HG02759 (cell line): ENCODE results near the gene C5orf47.

Source experiments
- ATAC-seq: cut with Tn5 transposase; IDR thresholded peaks from one replicate; pipeline ENCODE4 v1.9.1; 2021; ENCODE audit warnings: mild to moderate bottlenecking, moderate library complexity; ENCODE audit not compliant: unreplicated experiment

C5orf47 gene, protein sequence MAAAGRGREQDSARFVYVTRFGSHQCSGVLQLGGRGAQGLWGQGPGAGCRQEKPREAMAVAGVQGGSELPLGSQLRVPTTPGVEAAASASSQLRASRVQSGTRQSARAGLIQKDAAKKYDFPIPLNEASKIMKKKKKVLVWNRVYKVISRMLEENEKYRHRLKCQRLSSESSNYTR

DNA sequence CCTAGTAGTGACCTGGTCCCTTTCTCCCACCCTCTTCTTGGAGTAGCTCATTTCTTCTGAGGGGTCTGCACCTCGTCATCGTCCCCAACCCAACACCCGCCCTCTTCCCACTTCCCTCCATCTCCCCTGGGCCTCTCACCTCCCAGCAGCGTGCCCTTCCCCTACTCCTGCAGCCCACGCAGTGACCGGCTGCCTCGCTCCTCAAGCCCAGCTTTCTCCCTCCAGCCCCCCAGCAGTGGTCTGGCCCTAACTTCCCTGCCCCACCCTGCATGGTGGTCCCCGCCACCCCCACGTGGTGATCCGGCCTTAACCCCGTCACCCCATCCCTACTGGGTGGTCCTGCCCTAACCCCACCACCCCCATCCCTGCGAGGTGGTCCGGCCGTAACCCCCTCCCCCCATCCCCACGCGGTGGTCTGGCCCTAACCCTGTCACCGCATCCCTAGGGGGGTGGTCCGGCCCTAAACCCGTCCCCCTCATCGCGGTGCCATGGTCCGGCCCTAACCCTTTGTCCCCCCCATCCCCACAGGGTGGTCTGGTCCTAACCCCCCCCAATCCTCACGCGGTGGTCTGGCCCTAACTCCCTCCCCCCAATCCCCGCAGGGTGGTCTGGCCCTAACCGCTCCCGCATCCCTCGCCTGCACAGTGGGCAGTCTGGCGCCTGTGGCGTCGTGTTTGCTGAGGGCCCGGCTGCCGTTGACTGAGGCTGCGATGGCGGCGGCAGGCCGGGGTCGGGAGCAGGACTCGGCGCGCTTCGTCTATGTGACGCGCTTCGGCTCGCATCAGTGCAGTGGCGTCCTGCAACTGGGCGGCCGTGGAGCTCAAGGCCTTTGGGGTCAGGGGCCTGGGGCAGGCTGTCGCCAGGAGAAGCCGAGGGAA is at the start of gene C5orf47:
TSS of gene C5orf47 (plus strand) at position 617 of the 878 bp plus-strand sequence. CDS start at position 711, 94 bp downstream.
- no peak for ATAC-seq

DNA sequence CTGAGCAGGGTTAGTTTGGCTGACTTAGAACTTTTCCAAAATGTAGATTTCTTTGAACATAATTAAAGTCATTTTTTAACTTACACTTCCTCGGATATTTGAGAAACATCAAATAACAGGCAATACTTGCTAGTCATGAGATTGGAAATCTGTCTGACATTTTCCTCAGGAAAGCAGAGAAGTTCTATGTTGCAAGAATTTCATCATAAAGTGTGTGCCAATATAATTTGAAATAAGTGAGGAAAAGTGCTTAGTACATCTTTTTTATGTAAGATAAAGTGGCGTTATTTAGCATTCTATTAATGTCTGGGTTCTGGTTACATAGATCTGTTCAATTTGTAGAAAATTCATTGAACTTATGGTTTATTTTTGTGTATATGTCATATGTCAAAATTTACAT is 48.7 kb upstream of the C5orf47 start:
- no peak for ATAC-seq

DNA sequence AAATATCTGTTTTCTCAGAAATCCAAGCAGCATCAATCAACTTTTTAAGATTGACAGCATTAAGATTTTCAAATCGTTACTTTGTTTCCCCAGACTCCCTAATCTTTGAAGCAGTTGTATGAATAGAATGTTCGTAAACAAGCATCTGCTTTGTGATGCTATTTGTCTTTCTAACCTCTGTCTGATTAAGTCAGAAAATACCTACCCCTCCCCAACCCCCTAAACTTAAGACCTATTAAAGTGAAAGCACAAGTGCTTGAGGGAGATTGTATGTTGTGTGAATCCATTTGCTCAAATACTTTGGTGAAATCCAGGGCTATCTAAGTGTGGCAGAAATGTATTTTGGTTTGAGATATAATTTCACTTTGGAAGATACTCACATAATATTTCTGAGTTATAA is 47.9 kb upstream of the C5orf47 start:
- no peak for ATAC-seq

DNA sequence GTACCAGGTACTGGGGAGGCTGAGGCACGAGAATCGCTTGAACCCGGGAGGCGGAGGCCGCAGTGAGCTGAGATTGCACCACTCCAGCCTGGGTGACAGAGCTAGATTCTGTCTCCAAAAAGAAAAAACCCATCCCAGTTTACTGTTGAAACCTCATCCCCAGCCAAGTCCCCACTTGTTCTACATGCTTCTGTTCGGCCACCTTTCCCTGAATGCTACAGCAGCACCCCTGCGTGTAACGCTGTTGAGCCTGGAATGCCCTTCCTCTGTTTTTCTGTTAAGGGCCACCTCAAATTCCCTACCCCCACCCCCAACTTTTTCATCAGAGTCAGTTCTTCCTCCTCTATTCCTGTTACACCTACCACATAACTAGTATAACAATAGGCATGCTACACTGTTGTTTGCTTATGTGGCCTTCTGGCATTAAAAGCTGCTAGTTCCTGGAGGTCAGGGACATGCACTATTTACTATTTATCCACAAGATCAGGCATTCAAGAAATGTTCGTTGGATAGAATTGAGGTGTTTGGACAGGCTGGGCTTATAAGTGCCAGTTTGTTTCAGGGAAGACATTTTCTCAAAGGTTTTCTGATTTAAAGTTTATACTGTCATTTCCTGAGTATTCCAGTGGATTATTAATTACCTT is 47.1 kb upstream of the C5orf47 start:
- no peak for ATAC-seq

DNA sequence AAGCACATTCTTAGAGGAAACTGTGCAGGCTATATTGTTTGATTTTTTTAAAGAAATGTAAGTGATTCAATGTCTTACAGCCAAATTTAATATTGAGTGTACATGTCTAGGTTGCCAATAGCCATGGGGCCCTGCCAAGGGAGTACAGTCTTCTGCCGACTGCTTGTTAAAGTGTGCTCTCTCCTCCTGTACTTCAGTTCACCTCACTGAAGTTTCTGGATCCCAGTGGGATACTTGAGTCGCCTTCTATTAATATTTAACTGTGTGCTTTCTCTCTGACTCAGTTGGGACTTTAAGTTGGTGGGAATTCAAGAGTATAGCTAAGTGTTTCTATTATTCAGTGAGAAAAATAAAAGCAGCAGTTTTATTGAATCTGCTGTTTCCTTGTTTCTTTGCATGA is 44.5 kb upstream of the C5orf47 start:
- ATAC-seq, result no peak

DNA sequence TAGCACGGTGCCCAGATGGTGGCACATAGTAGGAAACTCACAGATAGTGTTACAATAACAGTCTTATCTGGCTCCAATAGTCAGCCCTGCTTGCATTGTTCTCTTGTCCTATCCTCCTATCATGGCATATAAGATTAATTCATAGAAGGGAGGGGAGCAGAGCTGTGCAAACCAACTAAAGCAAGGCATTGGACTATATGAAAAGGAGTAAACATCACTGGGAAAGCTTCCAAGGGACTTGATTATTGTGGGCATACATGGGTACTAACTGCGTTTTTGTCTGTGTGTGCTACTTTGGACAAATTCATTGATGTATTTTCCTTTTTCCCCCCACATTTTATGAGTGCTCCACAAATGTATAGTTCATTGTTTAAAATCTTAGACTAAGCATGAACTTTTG is 43.8 kb upstream of the C5orf47 start:
- ATAC-seq, result no peak

DNA sequence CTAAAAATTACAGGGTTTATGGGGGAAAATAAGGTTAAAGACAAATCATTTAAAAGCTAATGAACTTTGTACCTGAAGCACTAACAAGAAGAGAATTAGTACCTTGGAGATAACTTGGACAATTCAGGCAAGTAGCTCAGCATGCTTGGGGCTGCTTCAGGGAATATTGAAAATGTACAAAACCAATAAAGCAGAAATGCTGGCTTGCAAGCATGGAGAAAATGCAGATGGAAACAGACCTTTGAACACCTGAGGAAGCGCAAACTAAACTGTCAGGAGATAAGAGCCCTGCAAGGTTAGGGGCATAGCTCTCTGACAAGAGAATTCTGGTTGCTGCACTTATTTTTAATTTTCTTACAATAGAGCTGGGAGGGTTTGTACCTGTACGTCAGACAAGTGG is 42.6 kb upstream of the C5orf47 start:
- ATAC-seq, result no peak

DNA sequence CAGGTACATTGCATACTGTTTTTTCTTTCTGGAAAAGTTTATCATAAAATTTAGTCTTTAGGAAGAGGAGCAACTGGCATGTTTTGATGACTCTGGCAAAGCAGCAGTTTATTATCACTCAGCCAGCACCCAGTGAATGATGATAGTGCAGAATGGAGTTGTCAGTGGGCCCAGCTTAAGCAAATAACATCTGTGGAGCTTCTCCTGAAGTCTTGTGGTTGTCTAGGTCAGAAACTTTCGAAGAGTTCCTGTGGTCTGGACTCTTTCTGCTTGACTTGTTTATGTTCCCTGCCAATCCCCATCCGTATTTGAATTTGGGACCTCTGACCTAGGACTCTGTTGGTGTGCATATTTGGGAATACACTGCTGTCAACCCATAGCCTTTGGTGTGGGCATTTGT is 38.1 kb upstream of the C5orf47 start:
- no peak for ATAC-seq

DNA sequence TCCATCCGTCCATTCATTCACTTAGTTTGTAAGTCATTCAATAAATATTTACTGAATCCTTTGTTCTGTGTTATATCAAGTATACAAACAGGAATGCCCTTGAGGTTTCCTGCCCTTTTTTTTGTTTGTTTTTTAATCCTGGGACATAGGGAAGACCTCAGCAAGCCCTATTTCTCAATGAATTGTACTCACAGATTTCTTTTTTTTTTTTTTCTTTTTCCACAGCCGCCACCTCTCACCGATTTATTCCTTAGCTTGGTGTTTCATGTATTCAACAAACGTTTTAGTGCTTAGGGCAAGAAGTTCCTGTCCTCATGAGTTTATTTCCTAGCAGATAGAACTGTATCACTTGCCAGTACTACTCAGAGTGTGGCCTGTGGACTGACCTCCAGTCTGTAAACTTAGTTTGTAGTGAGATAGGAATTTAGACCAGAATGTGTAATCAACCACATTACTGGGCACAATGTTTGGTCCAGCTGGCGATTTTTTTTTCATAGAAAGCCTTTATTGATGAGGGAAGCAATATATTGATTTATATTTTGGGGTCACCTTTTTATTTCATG is 35.4 kb upstream of the C5orf47 start:
- no peak for ATAC-seq

DNA sequence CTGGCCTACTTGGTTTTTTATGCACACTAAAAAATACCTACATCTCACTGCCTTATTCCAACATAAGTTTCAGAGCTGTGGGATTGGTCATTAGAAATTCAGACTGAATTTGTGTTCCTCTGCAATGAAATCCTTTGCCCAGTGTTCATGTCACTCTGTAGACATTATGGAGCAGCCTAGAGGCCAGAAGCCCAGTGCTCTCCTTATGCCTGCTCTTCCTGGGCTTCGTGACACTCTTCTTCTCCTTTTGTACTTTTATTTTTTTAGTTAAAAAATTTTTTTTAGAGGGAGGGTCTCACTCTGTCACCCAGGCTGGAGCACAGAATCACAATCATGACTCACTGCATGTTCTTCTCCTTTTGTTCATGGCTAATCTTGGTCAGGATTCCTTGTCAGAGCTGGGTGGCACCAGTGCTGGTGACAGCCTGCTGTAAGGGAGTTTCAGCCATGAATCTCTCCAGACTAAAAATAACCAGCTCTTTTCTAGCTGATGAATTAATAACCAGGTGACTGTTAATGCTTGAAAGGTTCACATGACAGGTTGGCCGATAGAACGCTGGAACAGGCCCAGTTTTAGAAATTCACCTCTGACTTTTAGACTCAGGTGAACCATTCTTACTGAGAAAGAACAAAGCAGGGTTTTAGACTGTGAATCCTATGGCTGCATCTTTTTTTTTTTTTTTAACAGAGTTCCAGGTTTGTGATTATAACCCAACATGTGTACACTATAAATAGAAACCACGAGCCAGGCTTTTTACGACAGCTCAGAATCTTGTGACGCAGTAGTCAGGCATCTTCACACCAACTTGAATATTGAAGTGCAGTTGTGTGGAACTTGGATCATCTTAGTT is 34.1 kb upstream of the C5orf47 start:
- peak; percentile 72 for ATAC-seq

DNA sequence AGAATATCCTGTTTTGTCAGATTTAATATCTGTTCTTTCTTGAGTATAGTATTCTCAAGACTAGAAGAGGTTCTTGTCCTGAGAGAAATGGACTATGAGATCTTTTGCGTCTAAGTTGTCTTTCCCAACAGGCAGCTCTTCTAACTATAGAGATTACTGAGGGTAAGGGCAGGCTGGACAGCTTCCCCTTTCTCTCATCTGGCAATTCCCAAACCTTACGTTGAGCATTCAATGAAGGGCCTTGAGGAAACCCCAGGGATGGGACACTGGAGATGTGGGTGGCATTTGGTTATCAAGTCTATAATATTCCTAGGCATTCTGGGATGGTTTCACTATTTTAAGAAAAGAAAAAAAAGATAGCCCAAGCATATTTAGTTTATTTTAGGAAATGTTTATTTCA is 28.0 kb upstream of the C5orf47 start:
- ATAC-seq, result no peak

DNA sequence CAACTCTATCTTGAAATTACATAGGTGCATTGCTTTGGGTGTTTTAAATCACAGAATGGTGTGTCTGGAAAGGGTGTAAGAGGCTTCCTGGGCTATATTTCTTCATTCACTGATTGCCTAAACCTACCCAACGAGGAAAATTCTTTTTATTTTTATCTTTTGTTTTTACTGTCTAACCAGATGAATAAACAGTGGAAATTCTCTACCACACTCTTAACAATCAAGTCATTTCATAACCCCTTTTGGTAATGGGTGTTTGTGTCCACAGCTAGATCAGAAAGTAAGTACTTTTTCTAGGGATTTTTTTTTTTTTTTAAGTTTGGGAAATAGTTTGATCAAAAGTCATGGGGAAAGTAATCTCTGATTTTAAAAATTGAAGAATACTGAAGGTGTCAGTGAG is 27.6 kb upstream of the C5orf47 start:
- no peak for ATAC-seq

DNA sequence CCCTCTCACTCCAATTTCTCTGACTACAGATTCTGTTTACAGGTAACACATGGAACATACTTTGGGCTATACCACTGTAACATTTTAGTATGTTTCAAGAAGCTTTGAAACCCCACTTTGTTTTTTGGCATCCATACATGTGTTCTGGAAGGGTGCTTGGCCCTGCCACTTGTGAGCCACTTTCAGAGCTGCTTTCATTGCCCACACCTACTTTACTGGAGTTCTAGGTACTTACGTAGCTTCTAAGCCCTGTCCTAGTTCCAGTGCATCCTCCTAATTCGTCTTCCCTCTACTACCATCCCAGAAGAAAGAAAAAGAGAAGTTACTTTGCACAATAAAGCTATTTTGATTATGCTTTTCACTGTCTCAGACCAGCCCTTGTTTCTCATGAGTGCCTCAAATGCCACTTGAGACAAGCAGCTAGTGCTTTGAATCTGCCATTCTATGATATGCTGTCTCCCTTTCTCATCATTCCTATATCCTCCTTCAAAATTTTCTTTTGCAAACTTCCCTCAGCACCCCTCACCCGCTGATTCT is 26.5 kb upstream of the C5orf47 start:
- ATAC-seq, result no peak

DNA sequence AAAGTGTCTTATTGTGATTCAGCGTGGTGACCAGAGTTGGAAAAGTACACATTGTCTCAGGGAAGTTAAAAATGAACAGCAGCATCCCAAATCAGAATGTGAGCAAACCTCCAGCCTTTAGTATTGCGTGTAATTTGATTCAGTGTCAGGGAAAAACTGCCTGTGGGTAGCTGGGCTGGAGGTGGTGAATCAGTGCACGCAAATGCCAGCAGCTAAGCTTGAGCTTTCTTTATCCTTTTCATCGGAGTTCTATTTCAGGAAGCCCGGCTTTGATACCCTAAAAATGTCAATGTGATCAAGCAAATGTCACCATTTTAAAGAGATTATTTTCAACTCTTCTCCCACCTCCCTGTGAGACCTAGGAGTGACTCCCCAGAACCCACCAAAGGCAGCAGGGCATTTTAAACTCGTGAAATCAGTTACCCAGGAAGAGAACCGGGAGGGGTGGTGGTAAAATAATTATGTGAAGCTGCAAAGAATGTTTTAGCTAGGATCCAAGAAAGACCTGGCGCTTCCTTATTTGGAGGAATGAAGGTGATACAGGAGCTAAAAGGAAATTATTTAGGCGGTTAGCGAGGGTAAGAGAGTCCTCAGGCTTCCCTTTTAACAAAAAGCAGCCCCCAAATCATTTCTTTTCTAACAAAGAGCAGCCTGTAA is 25.7 kb upstream of the C5orf47 start:
- ATAC-seq, result no peak

DNA sequence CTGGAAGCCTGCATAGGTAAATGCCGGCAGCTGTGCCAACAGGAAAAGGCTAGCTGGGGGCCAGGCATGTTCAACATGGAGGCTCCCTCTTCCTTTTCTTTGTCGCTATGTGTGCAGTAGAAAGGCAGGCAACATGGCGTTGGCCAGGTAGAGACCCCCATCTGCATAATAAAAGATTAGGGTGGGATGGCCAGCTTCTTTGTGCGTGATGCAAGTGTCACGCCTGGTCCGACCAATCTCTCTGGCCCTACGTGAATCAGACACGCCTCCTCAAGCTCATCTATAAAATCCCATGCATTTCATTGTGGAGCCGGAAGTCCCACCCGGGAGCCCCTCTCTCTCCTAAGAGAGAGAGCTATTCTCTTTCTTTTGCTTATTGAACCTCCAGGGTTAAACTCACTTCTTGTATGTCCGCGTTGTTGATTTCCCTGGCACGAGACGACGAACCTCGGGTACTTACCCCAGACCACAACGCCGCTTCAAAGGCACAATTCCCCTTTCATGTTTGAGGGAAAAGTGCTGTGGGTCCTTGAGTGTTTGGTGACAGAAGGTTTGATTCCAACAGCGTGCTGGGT is 25.0 kb upstream of the C5orf47 start:
- ATAC-seq, result no peak

DNA sequence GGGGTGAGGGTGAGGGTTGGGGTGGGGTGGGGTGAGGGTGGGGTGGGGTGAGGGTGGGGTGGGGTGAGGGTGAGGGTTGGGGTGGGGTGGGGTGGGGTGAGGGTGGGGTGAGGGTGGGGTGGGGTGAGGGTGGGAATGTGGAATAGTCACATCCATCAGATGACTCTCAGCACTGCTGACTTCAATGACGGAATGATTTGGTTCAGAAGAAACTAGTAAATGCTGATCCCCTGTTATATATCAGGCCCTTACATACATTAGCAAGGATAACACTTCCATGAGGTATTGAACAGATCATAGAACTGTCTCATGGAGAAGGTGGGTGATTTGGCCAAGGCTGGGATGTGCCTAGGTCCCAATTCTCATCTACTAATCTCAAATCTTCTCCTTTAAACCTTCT is 24.5 kb upstream of the C5orf47 start:
- ATAC-seq, result no peak

DNA sequence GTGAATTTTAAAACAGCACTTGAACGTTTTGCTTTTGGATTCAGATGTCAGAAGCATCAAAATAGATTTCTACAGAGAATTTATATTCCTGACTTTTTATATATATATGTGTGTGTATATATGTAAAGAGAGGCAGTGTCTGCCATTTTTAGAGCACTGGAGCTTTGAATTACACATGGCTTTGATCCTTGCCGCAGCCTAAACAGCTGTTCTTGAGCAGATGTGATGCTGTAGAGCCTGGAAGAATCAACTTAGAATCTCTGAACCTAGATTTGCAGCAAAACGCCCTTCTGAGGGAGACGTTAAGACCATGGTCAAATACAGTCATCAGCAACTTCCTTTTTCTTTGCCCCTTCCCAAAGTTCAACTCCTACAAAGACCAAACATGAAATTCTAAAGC is 21.7 kb upstream of the C5orf47 start:
- ATAC-seq, result no peak

DNA sequence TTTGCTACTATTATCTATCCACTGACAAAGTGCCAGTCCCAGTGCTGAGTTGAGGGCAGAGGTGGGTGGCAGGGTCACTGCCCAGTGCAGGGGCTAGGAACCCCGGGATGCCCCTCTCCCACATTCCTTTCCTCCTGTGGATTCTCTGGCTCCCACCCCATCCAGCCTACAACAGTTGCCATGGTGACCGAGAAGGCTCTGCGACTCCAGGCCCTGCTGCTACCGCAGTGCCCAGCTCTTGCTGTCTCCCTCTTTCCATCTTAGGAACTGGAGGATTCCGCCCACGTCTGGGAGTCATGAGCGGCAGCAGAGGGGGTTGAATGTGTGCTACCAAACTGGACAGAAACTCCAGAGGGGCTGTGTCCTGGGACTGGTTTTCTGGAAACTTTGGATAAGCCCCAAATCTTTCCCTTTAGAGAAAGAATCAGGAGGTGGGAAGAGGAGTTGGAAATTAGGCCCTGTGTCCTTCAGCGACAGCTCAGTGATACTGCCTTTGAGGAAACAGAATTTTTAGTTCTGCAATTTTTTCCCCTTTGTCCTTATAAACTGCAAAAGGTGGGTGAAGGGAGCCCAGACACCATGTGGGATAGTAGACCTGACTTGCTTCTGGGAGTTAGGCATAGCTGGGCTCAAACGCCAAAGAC is 20.7 kb upstream of the C5orf47 start:
- ATAC-seq, result no peak
